Neural progenitor cell (in vitro differentiated cells): ENCODE measurements around the gene SOX9. TPM values are rescaled to one million over a fixed set of nuclear protein-coding genes. Genes with fewer than 3 reads are reported as not detected.

Source experiments
- DNase-seq: peaks from one replicate; pipeline ENCODE4 v3.0.0-alpha.2; 2016; ENCODE audit warnings: low spot score
- H2AFZ ChIP-seq: fragments of 200-600 bp; sonication (generic); replicated peaks from 2 replicates; pipeline ENCODE4 v1.6.1; 2016; ENCODE audit warnings: antibody characterized with exemption
- H3F3A ChIP-seq: fragments of 200-600 bp; sonication (generic); 2 replicates; pipeline ENCODE4 v1.6.1; 2016; ENCODE audit warnings: antibody characterized with exemption, low read depth
- H3K27ac ChIP-seq: fragments of 200-600 bp; sonication (generic); 2 replicates; pipeline ENCODE4 v1.5.1; 2016; ENCODE audit warnings: mild to moderate bottlenecking
- H3K27me3 ChIP-seq: fragments of 200-600 bp; sonication (generic); 2 replicates; pipeline ENCODE4 v1.6.1; 2016; ENCODE audit warnings: mild to moderate bottlenecking, moderate library complexity
- H3K36me3 ChIP-seq: fragments of 200-600 bp; sonication (generic); 2 replicates; pipeline ENCODE4 v1.5.1; 2016
- H3K4me1 ChIP-seq: fragments of 200-600 bp; sonication (generic); 2 replicates; pipeline ENCODE4 v1.6.1; 2016; ENCODE audit warnings: mixed run types
- H3K4me2 ChIP-seq: fragments of 200-600 bp; sonication (generic); 2 replicates; pipeline ENCODE4 v1.6.1; 2016
- H3K4me3 ChIP-seq: fragments of 200-600 bp; sonication (generic); 2 replicates; pipeline ENCODE4 v1.5.1; 2016
- H3K79me2 ChIP-seq: fragments of 200-600 bp; sonication (generic); 2 replicates; pipeline ENCODE4 v1.6.1; 2016; ENCODE audit warnings: low read depth
- H3K9ac ChIP-seq: fragments of 200-600 bp; sonication (generic); 2 replicates; pipeline ENCODE4 v1.6.1; 2016
- H3K9me3 ChIP-seq: fragments of 200-600 bp; sonication (generic); 2 replicates; pipeline ENCODE4 v1.5.1; 2016; ENCODE audit warnings: low read depth
- H4K20me1 ChIP-seq: fragments of 200-600 bp; sonication (generic); 2 replicates; pipeline ENCODE4 v1.6.1; 2016; ENCODE audit warnings: low read depth
- H3K27ac Mint-ChIP-seq: 3 replicates; pipeline ENCODE4 v1.8.0; 2021; ENCODE audit warnings: mixed read lengths
- H3K27me3 Mint-ChIP-seq: 2 replicates; pipeline ENCODE4 v1.8.0; 2022; ENCODE audit warnings: low read depth, mild to moderate bottlenecking, inconsistent platforms, moderate library complexity, mixed read lengths; ENCODE audit not compliant: insufficient read depth
- H3K36me3 Mint-ChIP-seq: 3 replicates; pipeline ENCODE4 v1.8.0; 2021; ENCODE audit warnings: mixed read lengths
- H3K4me1 Mint-ChIP-seq: 3 replicates; pipeline ENCODE4 v1.8.0; 2021; ENCODE audit warnings: mixed read lengths
- H3K4me3 Mint-ChIP-seq: 3 replicates; pipeline ENCODE4 v1.8.0; 2021; ENCODE audit warnings: mild to moderate bottlenecking, moderate library complexity, mixed read lengths
- H3K9me3 Mint-ChIP-seq: 3 replicates; pipeline ENCODE4 v1.8.0; 2020; ENCODE audit warnings: mixed read lengths
- CTCF ChIP-seq: fragments of 200-600 bp; sonication (generic); IDR thresholded peaks from 2 replicates; pipeline ENCODE4 v1.5.1; 2017; ENCODE audit warnings: antibody characterized with exemption, mild to moderate bottlenecking
- EZH2 ChIP-seq: fragments of 200-600 bp; sonication (generic); IDR thresholded peaks from 2 replicates; pipeline ENCODE4 v1.6.1; 2017; ENCODE audit warnings: antibody characterized with exemption, mild to moderate bottlenecking, moderate library complexity
- EZH2phosphoT487 ChIP-seq: fragments of 200-600 bp; sonication (generic); IDR thresholded peaks from 2 replicates; pipeline ENCODE4 v1.6.1; 2017; ENCODE audit warnings: antibody characterized with exemption
- total RNA-seq: library from RNA; depleted of rRNA; stranded (reverse); fragments of >200 nt; gene quantifications from 2 replicates; pipeline ENCODE4 v1.2.3, GENCODE V29; 2015; ENCODE audit warnings: low replicate concordance

Gene SOX9
- total RNA-seq, 1 donor from 2014 or later: 12.7 TPM

GRCh38 chr17:72125226-72125651 is 4.4 kb downstream of the SOX9 start:
- Histone ChIP-seq H3K27me3 (peaks cover 2% of the 10 kb centered on the region), H3K4me2 (peak overlapping the region; percentile 45), H3F3A (peaks cover 25% of the 10 kb centered on the region), H3K4me3 (no peak overlapping the region), H2AFZ (no peak overlapping the region), H3K36me3 (peaks cover 9% of the 10 kb centered on the region), H3K27ac (peak overlapping the region; percentile 4), H3K79me2 (peaks cover 36% of the 10 kb centered on the region), H4K20me1 (peaks cover 26% of the 10 kb centered on the region), H3K4me1 (peaks cover 44% of the 10 kb centered on the region), H3K9me3 (no peaks in the 10 kb centered on the region), H3K9ac (no peak overlapping the region)
- Mint-ChIP-seq H3K27me3 (peaks cover 14% of the 10 kb centered on the region), H3K9me3 (peaks cover 3% of the 10 kb centered on the region), H3K36me3 (peaks cover 10% of the 10 kb centered on the region), H3K4me1 (peaks cover 53% of the 10 kb centered on the region), H3K27ac (no peak overlapping the region), H3K4me3 (no peak overlapping the region)
- peak; percentile 28 for DNase-seq
- TF ChIP-seq CTCF (no peak), EZH2phosphoT487 (no peak), EZH2 (no peak)

GRCh38 chr17:72125742-72126141 is 4.9 kb downstream of the SOX9 start:
- peaks cover 3% of the 10 kb centered on the region for H3K9me3 Mint-ChIP-seq
- Histone ChIP-seq H2AFZ (no peak overlapping the region), H3K79me2 (peaks cover 36% of the 10 kb centered on the region), H3K36me3 (peaks cover 9% of the 10 kb centered on the region), H3K4me1 (peaks cover 44% of the 10 kb centered on the region), H3K4me3 (no peak overlapping the region), H3K9ac (no peak overlapping the region), H3K27ac (peak overlapping the region; percentile 4), H3K27me3 (no peaks in the 10 kb centered on the region), H3F3A (peaks cover 22% of the 10 kb centered on the region), H3K9me3 (no peaks in the 10 kb centered on the region), H3K4me2 (peak overlapping the region; percentile 45), H4K20me1 (peaks cover 26% of the 10 kb centered on the region)
- H3K36me3 Mint-ChIP-seq: peaks cover 10% of the 10 kb centered on the region
- DNase-seq: no peak
- H3K27me3 Mint-ChIP-seq: peaks cover 11% of the 10 kb centered on the region
- peak overlapping the region; percentile 54 for H3K4me3 Mint-ChIP-seq
- no peak for TF ChIP-seq CTCF
- no peak for TF ChIP-seq EZH2phosphoT487
- no peak for TF ChIP-seq EZH2
- H3K4me1 Mint-ChIP-seq: peaks cover 53% of the 10 kb centered on the region
- H3K27ac Mint-ChIP-seq: no peak overlapping the region

GRCh38 chr17:72126575-72127486 is 6.0 kb downstream of the SOX9 start:
- Mint-ChIP-seq H3K27ac (peak overlapping the region; percentile 26), H3K4me3 (no peak overlapping the region), H3K27me3 (peaks cover 9% of the 10 kb centered on the region), H3K36me3 (peaks cover 10% of the 10 kb centered on the region), H3K4me1 (peaks cover 53% of the 10 kb centered on the region), H3K9me3 (peaks cover 3% of the 10 kb centered on the region)
- Histone ChIP-seq H3K9ac (no peak overlapping the region), H3K4me3 (no peak overlapping the region), H3K79me2 (peaks cover 27% of the 10 kb centered on the region), H3K27ac (peak overlapping the region; percentile 4), H3K9me3 (no peaks in the 10 kb centered on the region), H3K4me1 (peaks cover 44% of the 10 kb centered on the region), H3K27me3 (no peaks in the 10 kb centered on the region), H3K36me3 (peaks cover 9% of the 10 kb centered on the region), H3K4me2 (peak overlapping the region; percentile 45), H4K20me1 (peaks cover 21% of the 10 kb centered on the region), H3F3A (peaks cover 22% of the 10 kb centered on the region), H2AFZ (no peak overlapping the region)
- TF ChIP-seq CTCF: no peak
- TF ChIP-seq EZH2phosphoT487: no peak
- no peak for TF ChIP-seq EZH2
- DNase-seq: no peak
